Fibroblast of skin of left quadriceps (primary cell): Measurements from ENCODE around the gene WIPF1.

Experiments
- DNase-seq, 2 experiments: peaks; one replicate each; pipeline ENCODE4 v3.0.0-alpha.2; 2013; ENCODE audit warnings: low read depth in 2 of 2

The WIPF1 gene

DNA sequence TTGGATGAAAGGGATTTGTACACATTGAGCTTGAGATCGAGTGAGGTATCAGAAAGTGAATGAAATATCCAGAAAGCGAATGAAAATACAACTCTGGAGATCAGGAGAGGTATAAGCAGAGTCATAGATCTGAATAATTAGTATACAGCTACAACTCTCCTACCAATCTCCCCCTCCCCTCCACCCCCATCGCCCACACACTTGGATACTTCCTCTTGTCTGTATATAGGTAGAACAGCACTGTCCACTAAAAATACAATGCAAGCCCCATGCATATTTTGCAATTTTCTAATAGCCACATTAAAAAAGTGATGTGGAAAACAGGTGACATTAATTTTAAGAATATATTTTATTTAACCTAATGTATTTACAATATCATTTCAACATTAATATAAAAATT lies 23.7 kb upstream of the WIPF1 start:
- no peak for DNase-seq

DNA sequence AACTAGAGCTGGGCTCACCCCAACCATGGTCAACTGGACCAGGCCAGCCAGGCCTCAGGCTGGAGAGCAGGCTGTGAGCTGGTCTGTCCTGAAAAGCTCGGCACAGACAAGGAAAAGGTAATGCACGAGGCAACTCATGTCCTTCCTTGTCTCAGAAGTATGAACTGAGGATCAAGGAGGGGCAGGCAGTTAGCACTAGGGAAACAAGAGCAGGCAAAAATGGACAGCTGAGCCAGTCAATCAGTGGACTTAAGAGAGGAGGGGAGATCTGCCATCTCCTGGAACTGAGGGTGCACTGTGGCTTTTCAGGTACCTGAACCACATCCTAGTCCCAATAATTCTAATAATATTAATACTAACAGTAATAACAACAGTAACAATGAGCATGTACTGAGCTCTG lies 20.6 kb upstream of the WIPF1 start:
- DNase-seq: no peak

DNA sequence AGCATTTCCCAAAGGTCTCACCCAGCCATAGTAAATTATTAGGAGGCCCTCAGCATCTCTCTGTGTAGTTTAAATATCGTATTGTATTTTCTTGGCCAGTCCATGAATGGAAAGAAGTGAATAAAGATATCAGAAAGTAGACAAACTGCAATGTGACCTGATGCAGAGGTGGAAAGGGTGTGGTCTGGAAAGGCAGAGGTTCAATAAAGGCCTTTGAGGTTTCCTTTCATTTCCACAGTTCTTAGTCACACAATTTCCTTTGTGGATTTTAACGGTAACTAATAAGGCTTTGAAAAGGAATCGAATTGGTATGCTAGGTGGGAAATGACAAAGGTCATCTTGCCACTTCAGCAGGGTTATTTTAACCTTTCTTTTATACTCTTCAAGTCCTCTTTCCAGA lies 20.1 kb upstream of the WIPF1 start:
- no peak for DNase-seq

DNA sequence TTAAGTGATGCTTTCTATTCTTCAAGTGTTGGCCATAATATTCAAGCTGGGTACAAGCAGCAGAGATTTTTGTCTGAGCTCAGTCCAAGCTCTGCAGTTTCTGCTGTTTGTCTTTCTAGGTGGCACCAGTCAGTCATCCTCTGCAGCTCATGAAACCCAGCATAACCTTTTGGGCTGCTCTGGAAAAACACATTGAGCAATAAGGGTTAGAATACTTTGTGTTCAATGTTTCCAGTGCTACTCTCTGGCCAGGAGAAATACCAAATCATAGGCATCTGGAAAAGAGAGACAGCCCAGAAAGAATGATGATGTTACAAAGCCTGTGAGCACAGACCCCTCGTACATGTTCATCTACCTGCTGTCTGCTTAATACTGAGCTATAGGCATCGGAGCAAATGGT lies 19.5 kb upstream of the WIPF1 start:
- no peak for DNase-seq

DNA sequence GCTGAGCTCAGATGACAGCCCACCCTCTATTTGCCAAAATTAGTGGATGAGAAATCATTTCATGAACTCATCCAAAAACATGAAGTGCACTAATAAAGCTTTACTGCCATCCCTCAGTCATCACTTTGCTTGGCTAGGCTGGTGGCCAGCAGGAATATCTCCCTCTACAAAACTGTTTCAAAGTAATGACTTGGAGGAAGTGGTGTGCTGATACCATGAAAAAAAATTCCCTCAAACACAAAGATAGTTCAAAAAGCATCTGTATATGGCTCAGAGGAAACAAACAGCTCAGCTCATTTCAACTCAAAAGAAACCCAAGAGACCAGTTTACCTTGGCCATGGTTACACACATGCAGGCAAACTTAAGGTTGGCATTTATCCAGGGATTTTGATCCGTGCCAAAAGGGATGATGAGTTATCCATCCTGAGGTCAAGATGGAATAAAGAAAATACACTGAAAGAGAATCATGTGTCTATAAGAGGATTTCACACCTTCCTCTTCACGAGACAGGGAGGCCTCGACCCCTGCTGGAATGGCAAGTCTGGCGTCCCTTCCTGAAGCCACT lies 18.4 kb upstream of the WIPF1 start:
- DNase-seq: peak; percentile 49 to 55

DNA sequence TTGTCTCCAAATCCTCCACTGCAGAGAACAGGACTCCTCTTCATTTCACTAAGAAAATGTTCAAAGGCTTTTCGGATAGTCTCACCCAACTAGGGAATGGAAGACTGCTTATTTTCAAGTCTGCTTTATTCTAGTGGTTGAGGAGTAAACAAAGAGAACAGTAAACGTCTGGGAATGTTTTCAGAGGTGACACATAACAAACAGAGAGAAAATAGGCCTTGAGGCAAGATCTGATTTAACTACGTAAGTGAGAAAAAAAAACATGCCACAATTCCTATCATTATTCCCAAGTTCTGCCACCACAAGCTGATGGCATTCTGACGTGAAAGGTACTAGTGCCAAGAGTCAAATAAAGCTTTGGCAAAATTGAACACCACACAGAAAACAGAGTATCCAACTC lies 16.7 kb upstream of the WIPF1 start:
- no peak for DNase-seq

DNA sequence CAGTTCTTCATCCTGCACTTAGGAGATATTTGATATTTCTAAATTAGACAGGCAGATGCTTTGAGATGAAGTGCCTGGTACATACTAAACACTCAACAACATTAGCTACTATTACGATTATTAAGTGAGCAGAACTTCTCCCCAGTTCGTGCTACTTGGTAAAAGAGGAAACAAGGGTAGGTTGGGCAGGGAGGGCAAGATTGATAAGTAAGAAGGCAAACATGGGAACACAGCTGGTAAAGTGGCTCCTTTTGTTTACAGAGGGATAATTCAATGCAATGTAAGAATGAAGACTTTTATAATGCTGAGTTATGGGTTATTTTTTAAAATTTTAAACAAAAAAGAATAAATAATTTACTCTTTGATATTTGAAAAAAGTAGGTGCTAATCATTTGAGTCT lies 15.9 kb upstream of the WIPF1 start:
- DNase-seq: no peak

DNA sequence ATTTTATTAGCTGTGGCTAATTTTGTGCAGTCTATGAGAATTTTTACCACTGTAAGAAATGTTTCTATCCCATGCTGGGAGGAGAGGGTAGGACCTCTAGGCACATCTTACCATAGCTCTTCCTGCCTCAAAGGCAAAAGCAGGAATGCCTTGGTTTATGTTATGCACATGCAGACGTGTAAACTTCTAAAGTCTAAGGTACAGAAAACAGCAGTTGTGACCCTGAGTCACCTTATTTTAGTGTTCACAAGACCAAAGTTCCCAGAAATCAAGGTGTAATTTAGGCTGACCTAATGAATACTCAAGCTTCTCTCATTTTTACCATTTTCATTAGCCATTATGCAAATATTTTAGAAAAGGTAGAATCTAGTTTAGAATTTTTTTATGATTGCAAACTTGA lies 15.4 kb upstream of the WIPF1 start:
- DNase-seq: no peak

DNA sequence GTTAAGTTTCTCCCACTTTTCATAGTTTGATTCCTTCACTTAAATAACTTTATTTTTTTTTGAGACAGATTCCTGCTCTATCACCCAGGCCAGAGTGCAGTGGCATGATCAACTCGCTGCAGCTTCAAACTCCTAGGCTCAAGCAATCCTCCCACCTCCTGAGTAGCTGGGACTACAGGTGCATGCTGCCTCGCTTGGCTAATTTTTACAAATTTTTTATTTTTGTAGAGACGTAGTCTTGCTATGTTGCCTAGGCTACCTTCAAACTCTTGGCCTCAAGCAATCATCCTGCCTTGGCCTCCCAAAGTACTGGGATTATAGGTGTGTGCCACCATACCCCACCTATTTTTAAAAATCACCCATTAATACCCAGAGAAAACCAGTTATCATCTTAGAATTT lies 14.2 kb upstream of the WIPF1 start:
- DNase-seq: no peak

DNA sequence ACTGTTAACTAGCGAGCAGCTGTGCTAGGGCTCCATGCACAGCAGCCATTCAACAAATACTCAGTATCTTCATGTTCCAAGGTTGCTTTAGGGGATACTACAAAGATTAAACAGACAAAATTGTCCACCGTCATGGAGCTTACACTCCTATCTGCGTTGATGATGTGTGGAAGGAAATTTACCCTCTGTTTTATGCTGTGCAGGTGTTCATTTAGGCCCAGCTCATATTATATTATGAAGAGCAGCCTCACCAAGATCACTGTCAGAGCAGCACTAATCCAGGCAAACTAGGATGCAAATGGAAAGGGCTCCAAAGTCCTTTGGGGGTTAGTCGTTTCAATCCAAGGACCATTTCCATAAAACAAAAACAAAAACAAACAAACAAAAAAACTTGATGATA lies 13.4 kb upstream of the WIPF1 start:
- no peak for DNase-seq

DNA sequence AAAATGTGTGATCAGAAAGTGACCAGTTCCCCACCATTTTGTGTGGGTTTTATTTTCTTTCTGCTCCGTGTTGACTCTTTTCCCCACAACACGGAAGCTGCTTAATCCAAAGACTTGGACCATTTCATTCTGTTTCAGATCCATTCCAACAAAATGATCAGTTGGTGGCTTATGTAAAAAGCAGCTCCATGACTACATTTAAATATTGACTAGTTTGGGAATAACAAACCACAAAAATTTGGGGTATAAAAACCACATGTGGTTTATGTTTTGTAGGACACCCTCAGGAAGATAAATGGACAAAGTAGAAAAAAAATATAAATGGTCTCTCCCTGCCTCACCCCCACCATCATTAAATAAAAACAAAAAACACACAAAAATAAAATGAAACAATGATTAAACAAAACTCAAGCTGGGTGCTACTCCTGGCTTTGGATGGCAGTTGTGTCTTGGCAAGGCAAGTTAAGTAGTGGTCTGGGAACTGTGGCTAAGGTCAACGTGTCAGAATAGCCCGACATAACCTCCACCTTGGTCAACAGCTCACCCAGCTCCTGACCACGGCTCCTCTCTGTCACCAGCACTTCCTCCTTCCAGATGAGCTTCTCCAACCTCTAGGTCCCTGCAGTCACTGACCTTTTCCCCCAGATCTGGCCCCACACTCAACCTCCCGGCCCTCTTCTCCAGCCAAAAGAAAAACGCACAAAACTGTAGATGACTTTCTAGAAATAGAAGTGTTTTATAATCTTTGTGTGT lies 12.8 kb upstream of the WIPF1 start:
- DNase-seq: peak in 1 of 2 experiments; percentile 60

DNA sequence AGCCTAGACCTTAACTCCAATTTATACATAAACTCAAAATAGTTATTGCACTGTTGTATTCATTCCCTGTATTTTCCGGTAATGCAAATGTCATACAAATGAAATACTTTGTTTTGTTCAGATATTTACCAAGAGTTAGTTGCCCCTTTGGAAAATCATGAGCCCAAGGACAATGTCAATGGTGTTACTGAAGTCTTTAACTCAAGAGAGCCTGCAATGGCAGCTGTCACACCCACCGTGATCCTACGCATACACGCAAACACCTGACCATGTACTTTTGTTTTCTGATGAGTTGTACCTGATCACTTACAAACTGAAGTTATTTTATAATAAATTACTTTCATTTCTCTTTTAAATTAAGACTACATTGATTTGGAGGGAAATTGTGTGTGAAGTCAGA lies 11.7 kb upstream of the WIPF1 start:
- no peak for DNase-seq

DNA sequence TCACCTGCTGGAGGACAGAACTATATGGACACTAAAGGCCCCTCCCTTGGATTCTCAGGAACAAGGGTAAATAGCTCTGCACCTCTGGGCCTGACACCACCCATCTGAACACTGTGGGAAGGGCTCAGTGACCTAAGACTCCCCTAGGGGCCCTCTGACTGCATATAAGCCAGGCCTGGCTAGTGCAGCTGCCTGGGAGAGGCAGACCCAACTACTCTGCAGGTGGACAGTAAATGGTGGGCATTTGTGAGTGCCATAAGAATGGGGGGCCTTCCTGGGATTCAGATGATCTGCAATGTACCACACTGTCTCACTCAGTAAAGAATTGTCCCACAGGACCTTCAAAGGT lies 11.2 kb upstream of the WIPF1 start:
- no peak for DNase-seq

DNA sequence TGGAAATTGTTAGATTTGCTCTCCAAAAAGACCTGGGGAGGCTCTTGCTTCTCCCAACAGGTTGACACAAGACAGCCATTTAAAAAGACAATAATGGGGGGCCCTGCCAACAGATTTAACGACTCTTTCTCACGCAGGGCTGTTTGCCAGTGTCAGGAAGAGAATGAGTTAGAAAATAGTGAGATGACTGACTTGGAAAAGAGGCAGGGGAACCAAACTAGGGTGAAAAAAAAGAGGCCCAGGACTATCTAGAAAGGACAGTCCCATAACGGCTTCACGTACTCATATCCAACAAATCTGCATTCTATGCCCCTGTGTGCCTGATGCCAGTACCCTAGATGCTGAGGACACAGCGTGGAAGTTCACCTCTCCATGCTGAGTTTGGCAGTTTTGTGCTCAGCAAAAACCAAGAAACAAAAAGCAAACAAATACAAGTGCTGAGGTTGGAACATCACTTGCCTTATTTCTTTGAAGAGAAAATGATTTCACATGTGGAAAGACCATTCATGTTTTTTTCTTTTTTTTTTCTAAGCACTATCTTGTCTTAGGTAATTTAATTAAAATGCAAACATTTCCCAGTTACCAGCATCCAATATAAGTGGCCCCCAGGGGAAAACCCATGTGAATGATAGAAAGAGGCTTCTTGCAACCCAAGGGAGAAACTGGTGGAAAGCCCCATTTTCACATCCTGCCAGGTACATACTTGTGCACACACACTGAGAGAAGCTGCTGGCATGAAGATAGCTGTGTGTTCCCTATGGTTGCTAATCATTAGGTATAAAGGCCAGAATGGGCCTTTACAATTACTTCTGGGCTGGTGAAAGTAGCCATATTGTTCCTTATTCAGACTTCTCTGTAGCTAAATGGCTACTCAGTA lies 10.6 kb upstream of the WIPF1 start:
- DNase-seq: no peak

DNA sequence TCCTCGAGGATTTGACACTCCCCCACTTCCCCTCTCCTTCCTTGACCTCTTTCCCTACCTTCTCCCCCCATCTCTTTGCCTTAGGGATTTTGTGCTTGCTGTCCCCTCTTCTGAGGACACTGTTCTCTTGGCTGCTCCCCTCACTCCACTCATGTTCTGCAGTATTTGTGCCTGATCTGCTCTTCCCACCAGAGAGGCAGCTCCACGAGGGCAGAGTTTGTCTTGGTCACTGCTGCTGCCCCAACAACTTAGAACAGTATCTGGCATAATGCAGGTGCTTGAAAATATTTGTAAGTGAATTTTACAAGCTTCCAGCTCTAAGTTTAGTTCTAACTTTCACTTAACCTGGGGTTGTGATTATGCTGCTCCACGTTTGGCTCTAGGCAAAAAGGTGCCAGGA lies 10.0 kb upstream of the WIPF1 start:
- no peak for DNase-seq

DNA sequence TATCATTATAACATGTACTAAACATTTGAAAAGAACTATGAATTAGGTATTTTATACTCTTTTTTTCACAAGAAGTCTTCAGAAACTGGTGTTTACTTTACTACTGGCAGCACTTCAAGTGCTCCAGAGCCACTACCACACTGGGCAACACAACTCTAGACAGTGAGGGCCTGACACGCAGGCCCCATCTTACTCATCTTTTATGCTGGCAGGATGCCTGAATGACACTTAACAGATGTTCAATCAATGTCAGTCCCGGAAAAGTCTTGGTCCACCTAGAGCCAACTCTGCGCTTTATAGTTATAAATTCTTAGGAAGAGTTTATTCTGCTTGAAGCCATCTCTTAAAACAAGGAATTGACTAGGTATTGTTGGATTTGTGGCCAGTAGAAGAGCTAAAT lies 8.7 kb upstream of the WIPF1 start:
- peak; percentile 80 to 85 for DNase-seq

DNA sequence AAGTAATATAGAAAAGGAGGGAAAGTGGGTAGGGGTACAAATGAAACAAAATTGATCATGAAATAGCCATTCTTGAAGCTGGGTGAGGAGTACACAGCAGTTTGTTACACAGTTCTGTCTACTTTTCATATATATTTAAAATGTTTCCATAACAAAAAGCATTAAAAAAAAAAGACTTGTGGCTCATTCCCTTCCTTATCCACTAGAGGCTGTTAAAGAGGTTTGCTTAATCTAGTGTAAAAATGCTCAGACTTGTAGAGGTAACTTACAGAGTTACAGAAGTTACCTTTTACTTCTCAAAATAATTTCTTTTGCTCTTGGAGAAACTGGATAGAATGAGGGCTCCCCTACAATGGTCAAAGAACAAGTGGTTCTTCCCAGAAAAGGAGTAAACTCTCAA lies 8.1 kb upstream of the WIPF1 start:
- no peak for DNase-seq

DNA sequence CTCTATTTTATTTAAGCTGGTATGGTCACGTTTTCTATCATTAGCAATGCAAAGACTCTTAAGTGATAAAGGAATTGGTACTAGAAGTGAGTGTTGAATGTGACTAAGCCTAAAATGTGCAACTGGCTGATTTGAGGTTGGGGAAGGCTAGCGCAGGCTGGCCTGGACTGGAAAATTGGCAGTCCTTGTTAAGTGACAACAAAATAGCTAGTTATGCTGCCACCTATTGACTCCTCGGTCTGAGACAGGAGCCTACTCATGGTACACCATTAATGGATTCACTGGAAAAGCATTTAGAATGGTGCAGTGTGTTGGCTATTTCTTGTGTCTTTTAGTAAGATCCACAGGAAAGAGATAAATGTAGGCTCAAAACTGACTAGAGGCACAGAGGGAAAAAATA lies 5.7 kb upstream of the WIPF1 start:
- no peak for DNase-seq

DNA sequence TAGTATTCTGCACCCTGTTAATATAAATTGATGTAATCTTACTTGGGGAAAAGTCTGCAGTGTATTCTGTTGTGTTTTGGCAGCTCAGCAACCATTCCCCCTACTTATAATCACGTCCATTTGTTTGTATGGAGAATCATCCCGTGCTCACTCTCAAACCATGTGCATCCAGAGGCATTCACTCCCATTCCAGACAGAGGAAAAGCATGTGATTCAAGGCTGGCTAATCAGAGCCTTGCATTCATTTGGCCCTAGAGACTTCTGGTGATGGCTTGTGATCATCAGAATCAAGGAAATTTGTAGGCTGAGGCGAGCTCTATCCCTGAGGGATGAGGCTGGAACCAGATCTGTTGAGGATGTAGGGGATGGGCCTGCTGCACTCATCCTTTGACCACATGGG lies 5.1 kb upstream of the WIPF1 start:
- DNase-seq: no peak

DNA sequence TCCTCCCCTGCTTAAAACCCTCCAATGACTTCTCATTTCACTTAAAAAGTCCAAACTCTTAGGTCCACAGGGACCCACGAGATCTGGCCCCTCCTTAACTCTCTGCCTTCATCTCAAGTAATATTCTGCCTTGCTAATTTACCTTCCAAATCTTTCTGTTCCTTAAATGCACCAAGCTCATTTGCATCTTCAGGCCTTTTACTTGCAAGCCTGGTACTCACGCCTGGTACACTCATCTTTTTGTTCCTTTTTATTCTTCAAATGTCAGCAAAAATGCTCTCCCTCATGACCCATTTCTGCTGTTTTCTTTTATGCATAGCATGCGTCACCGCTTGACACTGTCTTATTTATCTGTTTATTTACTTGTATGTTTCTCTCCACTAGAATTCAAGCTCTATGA lies 2.7 kb upstream of the WIPF1 start:
- DNase-seq: no peak

DNA sequence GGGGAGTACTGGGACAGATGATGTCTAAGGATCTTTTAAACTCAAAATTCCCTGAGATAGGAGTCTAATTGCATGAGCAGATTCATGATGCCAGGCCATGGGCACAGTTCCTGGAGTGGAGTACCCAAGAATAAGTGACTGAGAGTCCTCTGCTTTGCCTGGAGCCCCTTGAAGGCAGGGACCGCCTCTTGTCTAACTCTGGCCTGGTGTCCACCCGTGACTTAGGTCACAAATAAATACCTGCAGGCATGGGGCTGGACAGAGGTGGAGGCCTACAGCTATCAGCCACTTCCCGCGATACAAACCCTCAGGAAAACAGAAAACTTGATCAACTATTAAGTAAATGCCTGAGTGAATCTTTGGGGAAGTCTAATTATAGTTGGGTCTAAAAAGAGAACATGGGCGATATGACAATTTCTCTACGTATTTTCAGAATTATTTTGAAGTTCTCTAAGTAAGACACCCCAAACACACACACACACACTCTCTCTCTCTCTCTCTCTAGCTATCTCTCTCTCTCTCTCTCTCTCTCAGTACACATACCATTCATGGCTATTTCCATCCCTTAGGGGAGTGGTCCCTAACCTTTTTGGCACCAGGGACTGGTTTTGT lies 1.8 kb upstream of the WIPF1 start:
- DNase-seq: no peak

DNA sequence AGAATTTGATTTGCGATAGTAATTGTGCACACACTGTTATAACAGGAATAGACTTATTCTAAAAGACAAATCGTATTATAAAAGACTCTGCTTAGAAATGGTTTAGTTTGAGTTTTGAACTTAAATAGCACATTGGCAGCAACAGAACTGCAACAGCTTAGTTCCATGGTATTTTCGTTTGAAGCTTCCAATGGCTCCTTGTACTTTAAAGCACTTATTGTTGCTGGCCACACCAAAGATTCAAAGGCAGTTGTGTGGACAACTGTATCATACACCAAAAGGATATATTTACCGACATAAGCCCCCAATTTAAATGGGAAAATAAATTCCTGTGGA lies 627 bp downstream of the WIPF1 start:
- no peak for DNase-seq

DNA sequence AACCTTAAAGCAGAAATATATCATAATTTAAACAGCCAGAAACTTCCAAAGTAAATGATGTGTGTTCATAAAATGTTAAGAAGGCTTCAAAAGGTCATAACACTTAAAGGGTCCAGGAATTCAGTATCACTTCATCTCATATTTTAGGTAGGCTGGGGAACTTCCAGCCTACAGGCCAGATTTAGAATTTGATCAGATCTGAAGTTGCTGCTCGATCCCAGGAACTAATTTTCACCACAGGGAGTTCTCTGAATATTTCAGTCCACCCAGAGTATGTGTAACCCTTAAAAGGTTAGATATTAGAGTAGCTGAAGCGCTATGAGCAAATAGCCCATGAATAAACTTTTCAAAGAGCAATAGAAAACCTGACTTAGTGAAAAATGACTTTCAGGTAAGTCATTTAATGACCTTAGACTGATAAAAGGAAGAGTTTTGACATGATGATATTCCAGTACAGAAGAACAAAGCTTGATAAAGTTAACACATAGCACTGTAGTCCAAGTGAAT lies 1.7 kb downstream of the WIPF1 start:
- DNase-seq: no peak
